Measurements from ENCODE around the gene MRAS.

- TF ChIP-seq, protein P1, sequence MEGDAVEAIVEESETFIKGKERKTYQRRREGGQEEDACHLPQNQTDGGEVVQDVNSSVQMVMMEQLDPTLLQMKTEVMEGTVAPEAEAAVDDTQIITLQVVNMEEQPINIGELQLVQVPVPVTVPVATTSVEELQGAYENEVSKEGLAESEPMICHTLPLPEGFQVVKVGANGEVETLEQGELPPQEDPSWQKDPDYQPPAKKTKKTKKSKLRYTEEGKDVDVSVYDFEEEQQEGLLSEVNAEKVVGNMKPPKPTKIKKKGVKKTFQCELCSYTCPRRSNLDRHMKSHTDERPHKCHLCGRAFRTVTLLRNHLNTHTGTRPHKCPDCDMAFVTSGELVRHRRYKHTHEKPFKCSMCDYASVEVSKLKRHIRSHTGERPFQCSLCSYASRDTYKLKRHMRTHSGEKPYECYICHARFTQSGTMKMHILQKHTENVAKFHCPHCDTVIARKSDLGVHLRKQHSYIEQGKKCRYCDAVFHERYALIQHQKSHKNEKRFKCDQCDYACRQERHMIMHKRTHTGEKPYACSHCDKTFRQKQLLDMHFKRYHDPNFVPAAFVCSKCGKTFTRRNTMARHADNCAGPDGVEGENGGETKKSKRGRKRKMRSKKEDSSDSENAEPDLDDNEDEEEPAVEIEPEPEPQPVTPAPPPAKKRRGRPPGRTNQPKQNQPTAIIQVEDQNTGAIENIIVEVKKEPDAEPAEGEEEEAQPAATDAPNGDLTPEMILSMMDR (conservative IDR thresholded peaks at IDR 0.05; ENCODE audit: low read depth, low read length) = no peak
- TF ChIP-seq FOS (IDR thresholded peaks at IDR 0.05; ENCODE audit: low read depth, low read length) = no peak
These were observed 94.7 kb downstream of the MRAS start for GRCh38 chr3:138443091-138443490.
